ENCODE measurements around the gene ARPC1A. TPM values are rescaled to one million over a fixed set of nuclear protein-coding genes. Genes with fewer than 3 reads are reported as not detected.
"Not testable (repeated sequence)": the region's sequence is repeated elsewhere in the genome, so short reads cannot be mapped to it uniquely, and the experiment has no call there.

ARPC1A gene
- total RNA-seq = 10 to 100 TPM; 81.5 to 85.5 (median 81.9) TPM

DNA sequence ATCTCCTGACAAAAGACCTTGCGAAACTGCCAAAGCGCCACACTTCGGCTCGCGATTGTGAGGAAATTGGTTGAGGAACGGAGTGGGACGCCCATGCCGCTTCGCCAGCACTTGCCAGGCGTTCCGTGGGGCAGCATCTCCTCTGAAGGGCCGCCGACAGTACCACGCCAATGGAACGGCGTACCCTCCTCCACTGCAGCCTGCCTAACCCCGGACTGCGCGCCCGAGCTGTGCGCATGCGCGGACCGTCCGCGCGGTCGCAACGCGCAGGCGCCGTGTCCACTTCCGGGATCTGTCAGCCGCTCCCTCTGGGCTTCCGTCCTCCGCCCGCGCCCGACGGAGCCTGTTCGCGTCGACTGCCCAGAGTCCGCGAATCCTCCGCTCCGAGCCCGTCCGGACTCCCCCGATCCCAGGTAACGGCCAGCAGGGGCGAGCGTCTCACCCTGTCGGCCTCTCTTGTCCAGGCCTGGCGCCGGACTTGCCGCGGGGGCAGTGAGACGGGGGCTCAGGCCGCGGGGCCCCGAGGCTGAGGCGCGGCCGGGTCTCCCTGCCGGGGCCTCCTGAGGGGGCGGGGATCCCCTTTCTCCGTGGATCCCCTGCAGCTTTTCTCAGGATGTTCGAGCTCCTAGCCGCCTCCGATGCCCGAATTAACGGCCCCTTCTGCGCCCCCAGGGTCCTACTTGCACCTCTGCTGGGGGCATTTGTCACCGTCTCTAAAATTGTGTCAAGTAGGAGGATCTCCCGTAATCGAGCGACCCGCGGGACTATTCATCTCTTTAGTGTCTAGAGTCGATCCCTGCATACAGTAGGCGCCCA is at the start of gene ARPC1A:
Gene ARPC1A (plus strand): TSS at position 307 of the 816 bp plus-strand sequence. CDS start 7,456 bp downstream, outside the sequence.
- Mint-ChIP-seq H3K9me3 (no peaks in the 10 kb centered on the region), H3K36me3 (ENCODE audit: insufficient read depth) (no peaks in the 10 kb centered on the region), H3K4me3 (peak within 1 kb of the TSS; percentile 88), H3K27me3 (ENCODE audit: low read depth) (no peaks in the 10 kb centered on the region), H3K4me1 (ENCODE audit: low read depth) (peaks cover 39% of the 10 kb centered on the region)
- ATAC-seq (peak; percentile 91 to 93), DNase-seq (peak; percentile 90)

DNA sequence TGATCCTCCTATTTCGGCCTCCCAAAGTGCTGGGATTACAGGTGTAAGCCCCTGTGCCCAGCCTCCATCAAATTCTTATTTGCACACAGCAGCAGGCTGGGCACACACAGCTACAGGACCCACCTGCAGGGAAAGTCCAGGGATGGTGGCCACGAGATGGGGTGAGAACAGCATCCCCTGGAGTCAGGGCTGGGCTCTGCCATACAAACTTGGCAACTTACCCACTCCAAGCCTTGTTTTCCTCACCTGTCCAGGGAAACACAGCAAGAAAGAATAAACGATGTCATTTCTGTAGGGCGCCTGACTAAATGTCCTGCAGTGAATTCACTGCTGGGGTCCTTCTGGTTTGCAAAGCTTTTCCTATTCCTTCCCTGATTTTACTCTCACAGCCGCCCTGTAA is 47.5 kb upstream of the ARPC1A start:
- no peak overlapping the region for H3K4me3 Mint-ChIP-seq
- peaks cover 10% of the 10 kb centered on the region for H3K4me1 Mint-ChIP-seq (ENCODE audit: low read depth)
- no peaks in the 10 kb centered on the region for H3K36me3 Mint-ChIP-seq (ENCODE audit: insufficient read depth)
- H3K9me3 Mint-ChIP-seq = no peaks in the 10 kb centered on the region
- DNase-seq (no peak), ATAC-seq (no peak)
- H3K27me3 Mint-ChIP-seq (ENCODE audit: low read depth) = no peaks in the 10 kb centered on the region

DNA sequence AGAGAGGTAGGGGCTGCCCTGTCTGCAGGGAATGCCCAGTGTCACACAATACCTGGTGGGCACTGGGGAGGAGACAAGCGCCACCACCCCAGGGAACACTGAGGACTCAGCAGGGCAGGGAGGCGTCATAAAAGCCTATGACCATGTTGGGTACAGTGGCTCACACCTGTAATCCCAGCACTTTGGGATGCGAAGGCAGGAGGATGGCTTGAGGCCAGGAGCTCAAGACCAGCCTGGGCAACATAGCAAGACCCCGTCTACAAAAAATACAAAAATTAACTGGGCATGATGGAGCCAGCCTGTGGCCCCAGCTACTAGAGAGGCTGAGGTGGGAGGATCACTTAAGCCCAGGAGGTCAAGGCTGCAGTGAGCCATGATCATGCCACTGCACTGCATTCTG is 41.5 kb upstream of the ARPC1A start:
- not testable (repeated sequence) for H3K27me3 Mint-ChIP-seq (ENCODE audit: low read depth); H3K36me3 Mint-ChIP-seq (ENCODE audit: insufficient read depth); ATAC-seq; H3K4me1 Mint-ChIP-seq (ENCODE audit: low read depth); DNase-seq; H3K4me3 Mint-ChIP-seq; H3K9me3 Mint-ChIP-seq

DNA sequence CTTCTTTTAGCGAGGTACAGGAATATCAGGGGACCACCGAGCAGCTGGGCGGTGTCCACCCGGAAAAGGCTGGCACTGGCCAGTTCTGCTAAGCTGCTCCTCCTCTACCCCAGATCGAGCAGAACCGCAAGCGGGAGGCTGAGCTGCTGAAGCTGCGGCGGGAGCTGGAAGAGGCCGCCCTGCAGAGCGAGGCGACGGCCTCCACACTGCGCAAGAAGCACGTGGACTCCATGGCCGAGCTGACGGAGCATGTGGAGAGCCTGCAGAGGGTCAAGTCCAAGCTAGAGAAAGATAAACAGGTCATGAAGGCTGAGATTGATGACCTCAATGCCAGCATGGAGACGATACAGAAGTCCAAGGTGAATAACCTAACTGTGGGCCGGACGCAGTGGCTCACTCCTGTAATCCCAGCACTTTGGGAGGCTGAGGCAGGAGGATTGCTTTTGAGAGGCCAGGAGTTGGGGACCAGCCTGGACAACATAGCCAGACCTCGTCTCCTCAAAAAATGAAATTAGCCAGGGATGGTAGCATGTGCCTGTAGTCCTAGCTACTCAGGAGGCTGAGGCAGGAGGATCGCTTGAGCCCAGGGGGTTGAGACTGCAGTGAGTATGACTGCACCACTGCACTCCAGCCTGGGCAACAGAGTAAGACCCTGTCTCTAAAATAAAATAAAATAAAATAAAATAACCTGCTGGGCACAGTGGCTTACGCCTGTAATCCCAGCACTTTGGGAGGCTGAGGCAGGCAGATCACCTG is 37.7 kb upstream of the ARPC1A start:
- no peak for ATAC-seq
- H3K27me3 Mint-ChIP-seq (ENCODE audit: low read depth) = no peaks in the 10 kb centered on the region
- no peak for DNase-seq

DNA sequence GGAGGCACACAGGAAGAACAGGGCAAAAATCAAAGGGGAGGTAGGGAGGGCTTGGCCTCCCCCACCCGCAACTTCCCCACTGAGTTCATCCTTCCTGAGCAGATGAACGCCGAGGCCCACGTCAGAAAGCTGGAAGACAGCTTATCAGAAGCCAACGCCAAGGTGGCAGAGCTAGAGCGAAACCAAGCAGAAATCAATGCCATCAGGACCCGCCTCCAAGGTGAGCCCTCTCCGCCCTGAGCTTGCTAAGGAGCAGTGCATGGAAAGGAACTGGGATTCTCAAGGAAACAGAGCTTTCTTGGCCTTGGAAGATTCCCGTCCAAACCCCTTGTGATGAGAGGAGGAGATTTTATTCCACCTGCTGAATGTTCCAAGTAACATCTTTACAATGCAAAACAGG is 36.5 kb upstream of the ARPC1A start:
- ATAC-seq (no peak), DNase-seq (no peak)
- H3K4me1 Mint-ChIP-seq (ENCODE audit: low read depth) = no peaks in the 10 kb centered on the region
- no peak overlapping the region for H3K4me3 Mint-ChIP-seq
- no peaks in the 10 kb centered on the region for H3K9me3 Mint-ChIP-seq
- H3K27me3 Mint-ChIP-seq (ENCODE audit: low read depth) = no peaks in the 10 kb centered on the region
- H3K36me3 Mint-ChIP-seq (ENCODE audit: insufficient read depth) = no peaks in the 10 kb centered on the region

More for the DNA sequence above, 37.7 kb upstream of the ARPC1A start:
- no peaks in the 10 kb centered on the region for H3K36me3 Mint-ChIP-seq (ENCODE audit: insufficient read depth)
- H3K9me3 Mint-ChIP-seq = no peaks in the 10 kb centered on the region
- no peaks in the 10 kb centered on the region for H3K4me1 Mint-ChIP-seq (ENCODE audit: low read depth)
- no peak overlapping the region for H3K4me3 Mint-ChIP-seq

DNA sequence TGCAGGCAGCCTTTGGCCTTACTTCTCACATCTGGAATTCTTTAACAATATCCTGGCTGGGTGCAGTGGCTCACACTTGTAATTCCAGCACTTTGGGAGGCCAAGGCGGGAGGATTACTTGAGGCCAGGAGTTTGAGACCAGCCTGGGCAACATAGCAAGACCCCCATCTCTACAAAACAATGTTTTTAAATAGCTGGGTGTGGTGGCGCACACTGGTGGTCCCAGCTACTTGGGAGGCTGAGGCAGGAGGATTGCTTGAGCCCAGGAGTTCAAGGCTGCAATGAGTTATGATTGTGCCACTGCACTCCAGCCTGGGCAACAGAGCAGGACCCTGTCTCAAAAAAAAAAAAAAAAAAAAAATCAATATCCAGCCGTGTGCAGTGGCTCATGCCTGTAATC is 35.5 kb upstream of the ARPC1A start:
- H3K4me1 Mint-ChIP-seq (ENCODE audit: low read depth); H3K9me3 Mint-ChIP-seq; DNase-seq; H3K4me3 Mint-ChIP-seq; H3K27me3 Mint-ChIP-seq (ENCODE audit: low read depth); H3K36me3 Mint-ChIP-seq (ENCODE audit: insufficient read depth); ATAC-seq: not testable (repeated sequence)

DNA sequence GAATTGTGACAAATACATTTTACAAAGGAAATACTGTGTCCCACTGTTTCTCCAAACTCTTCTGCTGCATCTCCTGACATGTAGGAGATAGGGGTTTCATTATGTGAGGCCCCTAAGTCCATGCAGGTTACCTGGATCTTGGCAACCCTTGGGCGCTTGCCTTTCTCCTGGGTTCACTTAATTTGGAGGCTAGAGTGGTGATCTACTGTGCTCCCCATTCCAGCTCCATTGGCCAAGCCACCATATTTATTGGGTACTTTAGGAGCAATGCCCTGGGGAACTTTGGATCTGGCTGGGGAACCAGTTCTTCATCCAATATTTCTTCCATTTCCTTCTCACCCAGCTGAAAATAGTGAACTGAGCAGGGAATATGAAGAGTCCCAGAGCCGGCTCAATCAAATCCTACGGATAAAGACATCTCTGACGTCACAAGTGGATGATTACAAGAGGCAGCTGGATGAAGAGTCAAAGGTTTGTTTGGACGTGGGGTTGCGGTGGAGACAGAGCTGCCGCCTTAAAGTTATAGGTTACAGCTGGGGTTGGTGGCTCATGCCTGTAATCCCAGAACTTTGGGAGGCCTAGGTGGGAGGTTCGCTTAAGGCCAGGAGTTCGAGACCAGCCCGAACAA is 34.6 kb upstream of the ARPC1A start:
- no peaks in the 10 kb centered on the region for H3K36me3 Mint-ChIP-seq (ENCODE audit: insufficient read depth)
- H3K27me3 Mint-ChIP-seq (ENCODE audit: low read depth) = no peaks in the 10 kb centered on the region
- H3K9me3 Mint-ChIP-seq = no peaks in the 10 kb centered on the region
- no peaks in the 10 kb centered on the region for H3K4me1 Mint-ChIP-seq (ENCODE audit: low read depth)
- DNase-seq (no peak), ATAC-seq (no peak)
- H3K4me3 Mint-ChIP-seq = no peak overlapping the region

DNA sequence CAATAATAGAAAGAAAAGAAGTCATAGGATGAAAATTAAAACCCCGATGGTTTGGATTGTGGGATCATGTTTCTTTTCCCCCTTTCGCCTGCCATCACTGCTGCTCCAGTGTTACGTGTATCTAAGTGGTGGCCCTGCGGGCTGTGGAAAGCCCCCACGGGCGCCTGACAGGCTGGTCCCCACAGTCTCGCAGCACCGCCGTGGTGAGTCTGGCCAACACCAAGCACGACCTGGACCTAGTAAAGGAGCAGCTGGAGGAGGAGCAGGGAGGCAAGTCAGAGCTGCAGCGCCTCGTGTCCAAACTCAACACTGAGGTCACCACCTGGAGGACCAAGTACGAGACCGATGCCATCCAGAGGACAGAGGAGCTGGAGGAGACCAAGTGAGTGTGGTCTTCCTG is 33.6 kb upstream of the ARPC1A start:
- Mint-ChIP-seq H3K9me3 (no peaks in the 10 kb centered on the region), H3K4me3 (no peak overlapping the region), H3K36me3 (ENCODE audit: insufficient read depth) (no peaks in the 10 kb centered on the region), H3K27me3 (ENCODE audit: low read depth) (no peaks in the 10 kb centered on the region), H3K4me1 (ENCODE audit: low read depth) (no peaks in the 10 kb centered on the region)
- no peak for ATAC-seq
- DNase-seq = no peak

DNA sequence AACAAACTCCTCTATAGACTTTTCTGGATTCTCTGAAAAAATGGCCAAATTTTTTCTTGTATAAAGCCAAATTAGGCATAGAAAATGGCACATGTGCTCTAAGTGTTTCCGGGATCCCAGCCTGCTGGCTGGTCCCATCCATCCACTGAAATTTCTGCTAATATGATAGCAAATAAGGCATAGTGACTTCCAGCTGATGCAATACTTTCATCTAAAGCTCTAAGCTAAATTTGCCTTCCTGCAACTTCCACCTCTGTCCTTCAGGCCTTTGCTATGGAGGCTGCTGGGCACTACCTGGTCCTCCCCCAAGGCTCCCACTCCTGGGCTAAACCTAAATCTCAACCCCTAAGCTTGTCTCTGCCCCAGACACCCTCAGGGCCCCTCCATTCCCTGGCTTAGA is 32.5 kb upstream of the ARPC1A start:
- ATAC-seq (no peak), DNase-seq (no peak)
- no peaks in the 10 kb centered on the region for H3K4me1 Mint-ChIP-seq (ENCODE audit: low read depth)
- H3K9me3 Mint-ChIP-seq = no peaks in the 10 kb centered on the region
- H3K27me3 Mint-ChIP-seq (ENCODE audit: low read depth) = no peaks in the 10 kb centered on the region
- H3K4me3 Mint-ChIP-seq = no peak overlapping the region
- H3K36me3 Mint-ChIP-seq (ENCODE audit: insufficient read depth) = no peaks in the 10 kb centered on the region

DNA sequence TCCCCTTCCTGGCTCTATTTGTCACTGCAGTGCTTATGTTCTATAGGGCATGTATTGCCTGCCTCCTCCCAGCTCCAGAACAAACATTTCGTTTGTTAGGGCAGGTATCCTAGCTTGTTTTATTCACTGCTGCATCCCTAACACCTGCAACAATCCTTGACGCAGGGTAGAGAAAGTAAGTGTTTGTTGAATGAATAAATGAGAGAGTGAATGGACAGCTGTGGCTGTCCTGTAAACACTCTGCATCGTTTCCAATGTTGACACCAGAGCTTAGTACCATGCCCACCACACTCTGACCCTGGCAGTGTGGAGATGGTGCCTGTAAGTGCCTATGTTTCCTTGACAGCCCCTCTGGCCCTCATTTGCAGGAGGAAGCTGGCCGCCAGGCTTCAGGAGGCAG is 32.0 kb upstream of the ARPC1A start:
- H3K36me3 Mint-ChIP-seq (ENCODE audit: insufficient read depth) = no peaks in the 10 kb centered on the region
- no peaks in the 10 kb centered on the region for H3K27me3 Mint-ChIP-seq (ENCODE audit: low read depth)
- no peak for DNase-seq
- ATAC-seq = no peak
- H3K4me1 Mint-ChIP-seq (ENCODE audit: low read depth) = no peaks in the 10 kb centered on the region
- H3K4me3 Mint-ChIP-seq = no peak overlapping the region
- H3K9me3 Mint-ChIP-seq = no peaks in the 10 kb centered on the region

DNA sequence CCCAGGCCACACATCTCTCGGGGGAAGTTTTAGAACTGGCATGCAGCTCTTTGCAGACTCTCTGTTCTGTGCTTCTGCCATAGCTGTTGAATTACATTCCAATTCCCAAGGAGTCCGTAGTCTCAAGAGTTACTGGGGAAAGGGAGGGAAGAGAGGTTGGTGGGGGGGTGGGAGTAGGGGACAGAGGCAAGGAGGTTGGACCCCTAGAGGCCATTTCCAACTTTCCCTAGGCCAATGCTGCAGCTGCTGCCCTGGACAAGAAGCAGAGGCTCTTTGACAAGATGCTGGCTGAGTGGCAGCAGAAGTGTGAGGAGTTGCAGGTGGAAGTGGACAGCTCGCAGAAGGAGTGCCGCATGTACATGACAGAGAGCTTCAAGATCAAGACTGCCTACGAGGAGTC is 29.2 kb upstream of the ARPC1A start:
- Mint-ChIP-seq H3K9me3 (no peaks in the 10 kb centered on the region), H3K27me3 (ENCODE audit: low read depth) (no peaks in the 10 kb centered on the region), H3K4me1 (ENCODE audit: low read depth) (no peaks in the 10 kb centered on the region), H3K36me3 (ENCODE audit: insufficient read depth) (no peaks in the 10 kb centered on the region), H3K4me3 (no peak overlapping the region)
- ATAC-seq (no peak), DNase-seq (no peak)

DNA sequence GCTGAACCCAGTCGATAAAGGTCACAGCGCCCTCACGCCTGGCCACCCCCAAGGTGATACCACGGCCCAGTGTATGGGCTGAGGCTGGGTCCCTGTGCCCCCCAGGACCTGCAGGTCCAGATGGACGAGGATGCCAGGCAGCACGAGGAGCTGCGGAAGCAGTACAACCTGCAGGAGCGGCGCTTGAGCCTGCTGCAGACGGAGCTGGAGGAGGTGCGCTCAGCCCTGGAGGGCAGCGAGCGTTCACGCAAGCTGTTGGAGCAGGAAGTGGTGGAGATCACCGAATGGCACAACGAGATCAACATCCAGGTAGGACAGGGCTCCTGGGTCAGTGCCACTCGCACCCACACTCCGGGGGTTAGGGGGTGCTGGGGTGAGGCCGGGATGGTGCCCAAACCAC is 24.2 kb upstream of the ARPC1A start:
- Mint-ChIP-seq H3K4me3 (no peak overlapping the region), H3K4me1 (ENCODE audit: low read depth) (no peaks in the 10 kb centered on the region), H3K27me3 (ENCODE audit: low read depth) (no peaks in the 10 kb centered on the region), H3K36me3 (ENCODE audit: insufficient read depth) (no peaks in the 10 kb centered on the region), H3K9me3 (no peaks in the 10 kb centered on the region)
- DNase-seq = no peak
- no peak for ATAC-seq

DNA sequence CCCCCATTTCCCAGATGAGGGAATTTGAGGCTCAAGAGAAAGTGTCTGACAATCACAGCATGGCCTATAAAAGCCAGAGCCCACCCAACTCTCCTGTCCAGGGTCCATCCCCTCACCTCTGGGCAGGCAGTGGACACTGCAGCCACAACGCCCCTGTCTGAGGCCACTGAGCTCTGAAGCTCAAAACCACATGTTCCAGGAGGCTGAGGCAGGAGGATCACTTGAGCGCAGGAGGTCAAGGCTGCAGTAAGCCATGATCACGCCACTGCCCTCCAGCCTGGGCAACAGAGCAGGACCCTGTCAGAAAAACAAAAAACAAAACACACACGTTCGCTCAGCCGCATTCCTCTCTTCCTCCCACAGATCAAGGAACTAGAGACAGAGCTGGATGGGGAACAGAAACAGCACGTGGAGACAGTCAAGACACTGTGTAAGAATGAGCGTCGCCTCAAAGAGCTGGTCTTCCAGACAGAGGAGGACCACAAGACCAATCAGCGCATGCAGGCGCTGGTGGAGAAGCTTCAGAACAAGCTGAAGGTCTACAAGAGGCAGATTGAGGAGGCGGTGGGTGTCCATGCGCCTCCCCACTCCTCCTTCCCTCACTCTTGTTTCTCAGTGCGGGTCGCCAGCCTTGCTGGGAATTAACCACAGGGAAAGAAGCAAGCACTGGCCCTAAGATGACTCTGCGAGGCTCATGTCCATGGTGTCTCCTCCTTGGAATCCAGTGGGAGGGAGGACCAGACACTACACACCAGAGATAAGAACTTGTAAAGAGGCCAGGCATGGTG is 20.0 kb upstream of the ARPC1A start:
- DNase-seq = no peak
- ATAC-seq = no peak
- no peaks in the 10 kb centered on the region for H3K9me3 Mint-ChIP-seq
- H3K36me3 Mint-ChIP-seq (ENCODE audit: insufficient read depth) = no peaks in the 10 kb centered on the region
- no peak overlapping the region for H3K4me3 Mint-ChIP-seq
- peaks cover 6% of the 10 kb centered on the region for H3K27me3 Mint-ChIP-seq (ENCODE audit: low read depth)
- H3K4me1 Mint-ChIP-seq (ENCODE audit: low read depth) = no peaks in the 10 kb centered on the region

DNA sequence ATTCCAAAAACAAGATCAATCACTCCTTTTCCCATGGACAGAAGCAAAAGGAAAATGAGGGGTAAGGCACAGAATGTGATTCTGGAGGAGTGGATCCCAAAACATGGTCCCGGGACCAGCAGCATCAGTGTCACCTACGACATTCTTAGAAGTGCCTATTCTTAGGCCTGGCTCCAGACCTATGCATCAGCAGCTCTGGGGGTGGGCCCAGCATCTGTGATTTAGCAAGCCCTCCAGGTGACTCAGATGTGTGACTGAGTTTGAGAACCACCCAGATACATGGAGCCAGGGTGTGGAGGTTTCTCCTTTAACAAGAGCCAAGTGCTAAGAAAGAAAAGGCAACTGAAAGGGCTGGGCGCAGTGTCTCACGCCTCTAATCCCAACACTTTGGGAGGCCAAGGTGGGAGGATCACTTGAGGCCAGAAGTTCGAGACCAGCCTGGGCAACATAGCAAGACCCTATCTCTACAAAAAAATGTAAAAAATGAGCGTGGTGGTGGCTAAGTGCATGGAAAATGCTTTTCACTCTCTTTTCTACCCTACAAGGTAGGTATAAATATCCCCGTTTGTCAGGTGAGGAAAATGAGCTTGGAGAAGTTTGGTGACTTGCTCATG is 17.1 kb upstream of the ARPC1A start:
- Mint-ChIP-seq H3K36me3 (ENCODE audit: insufficient read depth) (no peaks in the 10 kb centered on the region), H3K4me3 (no peak overlapping the region), H3K4me1 (ENCODE audit: low read depth) (peaks cover 4% of the 10 kb centered on the region), H3K27me3 (ENCODE audit: low read depth) (peaks cover 13% of the 10 kb centered on the region), H3K9me3 (no peaks in the 10 kb centered on the region)
- DNase-seq (no peak), ATAC-seq (peak in 1 of 2 donors; percentile 60)

All from activated T-cell treated with anti-CD3 and anti-CD28 coated beads, Interleukin-2, amount 50 U/mL, for 4 hours (primary cell).